Prostate gland (tissue), 2 donors: ENCODE results near the gene ANKRD39. TPM values are rescaled to one million over a fixed set of nuclear protein-coding genes. Genes with fewer than 3 reads are reported as not detected.

Experiments used
- DNase-seq: peaks from one replicate; pipeline ENCODE4 v3.0.0-alpha.2; 2019; ENCODE audit warnings: low spot score
- H3K27ac ChIP-seq, 2 donors: fragments of 200-600 bp; sonication (generic); 2 replicates each; pipeline ENCODE4 v1.5.1; 2017 to 2019
- H3K27me3 ChIP-seq: fragments of 200-600 bp; sonication (generic); replicated peaks from 2 replicates; pipeline ENCODE4 v1.5.1; 2019; ENCODE audit not compliant: insufficient read depth
- H3K36me3 ChIP-seq, 2 donors: fragments of 200-600 bp; sonication (generic); 1 replicate in 1 of 2; 2 replicates in 1 of 2; pipeline versions ENCODE4 v1.5.1 to v1.8.1; 2017 to 2019
- H3K4me1 ChIP-seq: fragments of 200-600 bp; sonication (generic); replicated peaks from 2 replicates; pipeline ENCODE4 v1.5.1; 2019
- H3K4me3 ChIP-seq, 2 donors: fragments of 200-600 bp; sonication (generic); 2 replicates each; pipeline ENCODE4 v1.5.1; 2017 to 2019
- H3K9me3 ChIP-seq: fragments of 200-600 bp; sonication (generic); 2 replicates; pipeline ENCODE4 v1.5.1; 2017
- POLR2A ChIP-seq: fragments of 450-650 bp; IDR thresholded peaks from one replicate; pipeline ENCODE4 v1.6.1; 2016; ENCODE audit warnings: antibody characterized with exemption, mild to moderate bottlenecking
- POLR2AphosphoS5 ChIP-seq: sonication (generic); formaldehyde crosslinking; IDR thresholded peaks from one replicate; pipeline ENCODE4 v1.6.1; 2017; ENCODE audit warnings: antibody characterized with exemption
- WGBS: methylation state at CpG from one replicate; pipeline ENCODE4 v1.1.5; 2018; 5-methylcytosine and 5-hydroxymethylcytosine counted together
- intact Hi-C: fragments of 100-400 bp; cut with DNase I; formaldehyde crosslinking; loops from one replicate; pipeline ENCODE4 v1.14.2; 2022
- total RNA-seq, 2 donors: library from RNA; depleted of rRNA; stranded (reverse); fragments of >200 nt; gene quantifications; one replicate each; pipeline ENCODE4 v1.1.0, GENCODE V29; 2016
- TF ChIP-seq, protein P1 (sequence below), 4 experiments: fragments of 200-600 bp in 2 of 4; fragments of 450-650 bp in 2 of 4; sonication (generic) in 2 of 4; IDR thresholded peaks; 1 replicate in 3 of 4; 2 replicates in 1 of 4; pipeline ENCODE4 v1.5.1; 2016 to 2019; ENCODE audit warnings: antibody characterized with exemption in 4 of 4, mild to moderate bottlenecking in 2 of 4, moderate library complexity in 2 of 4

ANKRD39 gene
- total RNA-seq, 2 donors from 2014 or later = 21.2 to 38.7 TPM

DNA sequence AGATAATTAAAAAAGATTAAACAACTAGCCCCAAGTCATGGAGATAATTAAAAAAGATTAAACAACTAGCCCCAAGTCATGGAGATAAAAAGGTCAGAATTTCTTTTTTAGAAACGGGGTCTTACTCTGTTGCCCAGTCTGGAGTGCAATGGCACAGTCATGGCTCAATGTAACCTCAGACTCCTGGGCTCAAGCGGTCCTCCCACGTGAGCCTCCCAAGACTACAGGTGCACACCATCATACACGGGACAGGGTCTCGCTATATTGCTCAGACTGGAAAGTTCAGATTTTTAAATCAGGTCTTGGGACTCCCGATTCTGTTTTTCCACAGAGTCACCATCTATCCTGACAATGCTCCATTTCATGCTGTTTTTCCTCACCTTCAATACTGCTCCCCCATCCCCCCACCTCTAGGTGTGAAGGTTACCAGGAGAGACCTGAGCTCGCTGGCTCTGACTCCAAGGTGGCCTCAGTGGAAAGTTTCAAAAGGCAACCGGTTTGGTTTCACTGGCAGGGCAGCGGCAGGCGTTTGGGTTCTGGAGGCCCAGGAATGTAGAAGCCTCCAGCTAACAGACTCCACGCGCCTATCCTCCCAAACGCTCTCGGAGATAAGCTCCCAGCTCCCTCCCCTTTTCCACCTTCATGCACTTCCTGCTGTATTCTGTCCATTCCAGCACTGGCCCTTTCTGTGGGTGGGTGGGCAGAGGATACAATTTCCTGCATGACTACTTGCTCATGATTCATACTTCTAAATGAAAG, 15.0 kb upstream of the ANKRD39 start:
- Histone ChIP-seq H3K36me3 (no peaks in the 10 kb centered on the region), H3K4me1 (no peaks in the 10 kb centered on the region), H3K4me3 (no peak overlapping the region), H3K27me3 (no peaks in the 10 kb centered on the region), H3K9me3 (no peaks in the 10 kb centered on the region), H3K27ac (no peak overlapping the region)
- no peak for DNase-seq
- no peak for TF ChIP-seq POLR2A
- no peak for TF ChIP-seq POLR2AphosphoS5
- TF ChIP-seq, protein P1, sequence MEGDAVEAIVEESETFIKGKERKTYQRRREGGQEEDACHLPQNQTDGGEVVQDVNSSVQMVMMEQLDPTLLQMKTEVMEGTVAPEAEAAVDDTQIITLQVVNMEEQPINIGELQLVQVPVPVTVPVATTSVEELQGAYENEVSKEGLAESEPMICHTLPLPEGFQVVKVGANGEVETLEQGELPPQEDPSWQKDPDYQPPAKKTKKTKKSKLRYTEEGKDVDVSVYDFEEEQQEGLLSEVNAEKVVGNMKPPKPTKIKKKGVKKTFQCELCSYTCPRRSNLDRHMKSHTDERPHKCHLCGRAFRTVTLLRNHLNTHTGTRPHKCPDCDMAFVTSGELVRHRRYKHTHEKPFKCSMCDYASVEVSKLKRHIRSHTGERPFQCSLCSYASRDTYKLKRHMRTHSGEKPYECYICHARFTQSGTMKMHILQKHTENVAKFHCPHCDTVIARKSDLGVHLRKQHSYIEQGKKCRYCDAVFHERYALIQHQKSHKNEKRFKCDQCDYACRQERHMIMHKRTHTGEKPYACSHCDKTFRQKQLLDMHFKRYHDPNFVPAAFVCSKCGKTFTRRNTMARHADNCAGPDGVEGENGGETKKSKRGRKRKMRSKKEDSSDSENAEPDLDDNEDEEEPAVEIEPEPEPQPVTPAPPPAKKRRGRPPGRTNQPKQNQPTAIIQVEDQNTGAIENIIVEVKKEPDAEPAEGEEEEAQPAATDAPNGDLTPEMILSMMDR (IDR thresholded peaks at IDR 0.05) = no peak
- 66% methylated on average over 14 of the region's 14 CpGs for WGBS
- intact Hi-C loops = no loop called here

DNA sequence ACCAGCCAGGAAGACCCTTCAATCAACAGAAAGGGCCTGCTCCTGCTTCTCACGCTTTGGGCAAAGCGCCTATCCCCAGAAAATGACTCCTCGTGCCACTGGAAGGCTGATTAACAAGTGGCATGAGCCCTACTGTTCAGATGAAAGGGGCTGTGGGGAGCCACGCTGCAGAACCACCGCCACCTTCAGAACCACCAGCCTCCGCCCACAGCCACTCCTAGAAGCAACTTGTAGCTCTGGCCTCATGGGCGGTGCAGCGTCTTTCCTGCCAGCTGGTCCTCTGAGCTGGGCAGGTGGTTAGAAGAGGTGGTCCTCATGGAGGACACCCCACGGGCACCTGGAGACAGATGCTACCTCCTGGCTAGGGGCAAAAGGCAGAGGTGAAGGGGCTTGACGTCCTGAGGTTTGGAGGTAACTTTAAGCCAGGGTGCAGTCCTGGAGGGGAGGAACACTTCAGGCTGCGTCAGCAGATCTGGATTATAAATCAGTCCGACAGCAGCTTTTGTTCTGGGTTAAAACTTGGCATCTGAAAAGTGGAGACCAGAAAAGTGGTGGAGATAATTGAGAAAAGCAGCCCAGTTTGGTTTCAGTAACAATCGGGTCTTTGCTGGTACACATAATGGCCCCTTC, 12.9 kb upstream of the ANKRD39 start:
- Histone ChIP-seq H3K4me1 (peaks cover 11% of the 10 kb centered on the region), H3K9me3 (no peaks in the 10 kb centered on the region), H3K36me3 (peaks cover 0 to 8% of the 10 kb centered on the region in 2 donors), H3K27ac (peak overlapping the region; percentile 98 to 99), H3K27me3 (no peaks in the 10 kb centered on the region), H3K4me3 (peak overlapping the region; percentile 99 to 100)
- WGBS = 0% methylated on average over 13 of the region's 13 CpGs
- intact Hi-C loops = no loop called here
- peak; percentile 68 for DNase-seq
- TF ChIP-seq POLR2AphosphoS5 = peak; percentile 74
- TF ChIP-seq, protein P1 (IDR thresholded peaks at IDR 0.05) = no peak
- peak; percentile 60 for TF ChIP-seq POLR2A

DNA sequence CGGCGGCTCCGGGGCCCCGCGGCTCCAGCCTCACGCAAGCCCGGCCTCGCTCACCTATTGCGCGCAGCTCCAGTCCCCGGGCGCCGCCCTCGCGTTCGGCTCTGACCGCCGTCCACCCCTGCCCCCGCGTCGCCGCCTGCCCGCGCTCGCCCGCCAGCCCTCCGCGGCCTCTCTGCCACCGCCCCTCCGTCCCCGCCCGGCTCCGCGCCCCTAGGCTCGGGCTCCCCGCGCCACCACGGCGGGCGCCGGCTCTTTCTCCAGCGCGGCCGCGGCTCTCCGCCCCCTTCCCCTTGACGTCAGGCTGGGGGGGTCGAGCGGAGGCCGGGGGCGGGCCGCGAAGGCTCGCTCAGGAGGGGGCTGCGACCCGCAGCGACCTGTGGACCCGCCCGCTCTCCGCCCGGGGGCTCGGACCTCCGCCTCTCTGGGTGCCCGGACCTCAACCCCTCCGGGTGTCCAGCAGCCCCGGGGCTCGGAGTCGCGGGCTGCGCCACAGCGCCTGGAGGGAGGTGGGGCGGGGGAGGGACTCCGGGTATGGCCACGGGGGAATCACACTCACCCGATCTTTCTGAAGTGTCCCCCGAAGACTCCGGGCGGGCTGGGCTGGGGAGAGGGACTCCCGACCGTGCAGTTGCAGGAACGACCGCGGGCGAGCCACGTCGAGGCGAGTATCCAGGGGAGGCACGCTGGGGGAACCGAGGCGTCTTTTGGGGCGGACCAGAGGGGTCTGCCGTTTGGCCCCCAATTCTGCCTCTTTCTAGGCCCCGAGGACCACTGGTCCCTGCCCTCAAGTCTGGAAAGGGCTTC, 12.2 kb upstream of the ANKRD39 start, which contains the start of gene SEMA4C:
Gene SEMA4C, minus strand, starts transcription at position 259 of the 804 bp plus-strand sequence. CDS start 2,194 bp downstream, outside the sequence.
- peak within 1 kb of the TSS; percentile 99 to 100 for H3K4me3 ChIP-seq
- H3K36me3 ChIP-seq = peaks cover under 1 to 14% of the 10 kb centered on the region in 2 donors
- peaks cover 11% of the 10 kb centered on the region for H3K4me1 ChIP-seq
- H3K27ac ChIP-seq = peak within 1 kb of the TSS; percentile 98 to 99
- intact Hi-C loops = loop anchor here (1.0 to 10.0 kb wide), 2 partner anchors 37 to 335 kb away; partner anchors contain the start of gene ARID5A
- H3K27me3 ChIP-seq = no peaks in the 10 kb centered on the region
- no peaks in the 10 kb centered on the region for H3K9me3 ChIP-seq
- under 1% methylated on average over 84 of the region's 93 CpGs for WGBS
- TF ChIP-seq POLR2AphosphoS5 (peak; percentile 70), POLR2A (peak; percentile 87)
- TF ChIP-seq, protein P1 (IDR thresholded peaks at IDR 0.05) = peak in 1 of 4 experiments; percentile 10
- DNase-seq = peak; percentile 70

DNA sequence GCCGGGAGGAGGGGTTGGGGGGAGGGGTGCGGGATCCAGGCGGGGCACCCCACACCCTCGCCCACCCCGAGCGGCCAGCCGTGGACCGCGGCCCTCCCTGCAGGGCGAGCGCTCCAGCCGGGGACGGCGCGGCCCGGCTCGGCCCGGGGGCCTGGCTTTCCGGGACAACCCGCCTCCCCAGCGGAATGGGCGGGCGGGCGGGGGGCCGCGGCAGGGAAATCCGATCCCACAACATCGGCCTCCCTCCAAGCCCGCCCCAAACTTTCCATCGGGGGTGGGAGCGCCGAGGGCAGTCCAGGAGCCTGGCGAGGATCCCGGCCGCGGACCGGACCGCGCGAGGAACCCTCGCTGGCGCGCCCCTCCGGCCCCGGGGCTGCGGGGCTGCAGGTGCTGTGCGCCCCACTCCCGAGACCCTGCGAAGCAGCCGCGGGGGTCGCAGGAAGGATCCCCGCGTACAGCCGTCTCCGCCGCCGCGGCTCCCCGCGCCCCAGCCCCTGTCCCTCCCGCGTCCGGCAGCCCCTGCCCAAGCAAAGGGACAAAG, 11.5 kb upstream of the ANKRD39 start:
- 0% methylated on average over 34 of the region's 64 CpGs for WGBS
- peak overlapping the region; percentile 99 to 100 for H3K4me3 ChIP-seq
- peak; percentile 77 for DNase-seq
- H3K9me3 ChIP-seq = no peaks in the 10 kb centered on the region
- peaks cover 7 to 20% of the 10 kb centered on the region in 2 donors for H3K36me3 ChIP-seq
- peak overlapping the region; percentile 98 to 99 for H3K27ac ChIP-seq
- intact Hi-C loops = loop anchor here (1.0 to 10.0 kb wide), 2 partner anchors 38 to 335 kb away; partner anchors contain the start of gene ARID5A
- peaks cover 11% of the 10 kb centered on the region for H3K4me1 ChIP-seq
- TF ChIP-seq, protein P1 (IDR thresholded peaks at IDR 0.05) = no peak
- TF ChIP-seq POLR2A = peak; percentile 9
- peak; percentile 31 for TF ChIP-seq POLR2AphosphoS5
- H3K27me3 ChIP-seq = no peaks in the 10 kb centered on the region
